Heart right ventricle (tissue), 16 donors: ENCODE data around the gene FRRS1L. TPM values are rescaled to one million over a fixed set of nuclear protein-coding genes. Genes with fewer than 3 reads are reported as not detected.
"Not testable (repeated sequence)": the region's sequence is repeated elsewhere in the genome, so short reads cannot be mapped to it uniquely, and the experiment has no call there.

Experiments
- ATAC-seq, 8 donors: fragments of 200-7000 bp; cut with Tn5 transposase; one replicate each; pipeline ENCODE4 v1.9.1; 2020; ENCODE audit warnings: mild to moderate bottlenecking in 8 of 8, moderate library complexity in 8 of 8, moderate number of reproducible peaks in 1 of 8
- DNase-seq, 2 donors: peaks; one replicate each; pipeline ENCODE4 v3.0.0-alpha.2; 2020
- H3K27ac ChIP-seq, 10 donors: fragments of 200-600 bp; sonication (generic) in 2 of 10; one replicate each; pipeline versions ENCODE4 v1.5.0 to v1.8.0; 2020 to 2022; ENCODE audit warnings: mild to moderate bottlenecking in 3 of 10
- H3K27me3 ChIP-seq, 7 donors: fragments of 200-600 bp; one replicate each; pipeline ENCODE4 v1.8.0; 2021 to 2022; ENCODE audit warnings: mild to moderate bottlenecking in 2 of 7
- H3K36me3 ChIP-seq, 9 donors: fragments of 200-600 bp; sonication (generic) in 1 of 9; one replicate each; pipeline versions ENCODE4 v1.5.0 to v1.8.0; 2020 to 2022; ENCODE audit warnings: mild to moderate bottlenecking in 2 of 9
- H3K4me1 ChIP-seq, 9 donors: fragments of 200-600 bp; sonication (generic) in 1 of 9; one replicate each; pipeline versions ENCODE4 v1.5.0 to v1.8.0; 2020 to 2022; ENCODE audit warnings: mild to moderate bottlenecking in 4 of 9
- H3K4me3 ChIP-seq, 10 donors: fragments of 200-600 bp; sonication (generic) in 2 of 10; one replicate each; pipeline versions ENCODE4 v1.5.0 to v1.8.0; 2020 to 2022; ENCODE audit warnings: mild to moderate bottlenecking in 7 of 10, moderate library complexity in 2 of 10
- H3K9me3 ChIP-seq, 11 donors: fragments of 200-600 bp in 10 of 11; sonication (generic) in 2 of 11; one replicate each; pipeline versions ENCODE4 v1.5.0 to v1.8.0; 2013 to 2022; ENCODE audit warnings: mild to moderate bottlenecking in 2 of 11, control low read depth in 1 of 11, moderate library complexity in 1 of 11
- WGBS, 2 donors: extraction: QIAGEN DNeasy Blood & Tissue Kit; methylation state at CpG; one replicate each; pipeline ENCODE4 v1.1.7; 2013; ENCODE audit warnings: inconsistent platforms in 1 of 2; 5-methylcytosine and 5-hydroxymethylcytosine counted together
- intact Hi-C, 10 donors: fragments of 100-400 bp; cut with DNase I; formaldehyde crosslinking; loops; one replicate each; pipeline versions ENCODE4 v1.11.1 to v1.14.2; 2022
- polyA plus RNA-seq, 2 donors: library from polyadenylated mRNA; stranded (reverse); fragments of 200-250 nt; gene quantifications; one replicate each; pipeline ENCODE4 v1.2.3, GENCODE V29; 2013
- total RNA-seq, 10 donors: library from RNA; stranded (reverse); fragmentation: NEBNext Ultra II Directional in 3 of 10; extraction: Animal tissue kit (Norgen Biotek cat#: 25700) in 3 of 10; gene quantifications; one replicate each; pipeline versions ENCODE4 v1.2.1 to v1.2.4, GENCODE V29; 2021 to 2023
- TF ChIP-seq, protein P1 (sequence below), 9 donors: fragments of 200-600 bp; sonication (generic) in 2 of 9; IDR thresholded peaks; one replicate each; pipeline versions ENCODE4 v1.5.0 to v1.8.0; 2021 to 2022; ENCODE audit warnings: antibody characterized with exemption in 9 of 9, mild to moderate bottlenecking in 5 of 9, moderate library complexity in 1 of 9
- donor health status: Arrhythmogenic right ventricular cardiomyopathy.
- donor health status: ischemic (EF 13 %, LVEDD 7.1; RV severe dilation, severe dysfunction).
- donor health status: healthy with polysubstance abuse.
- donor health status: DM: no; HTN: yes; CAD: no.
- donor health status: DM: no; HTN: no; CAD: no.
- donor health status: ischemic (EF 25% LVEDD 6.9; RV normal size, moderate dysfunction).
- donor health status: ischemic (EF 25% LVEDD 5.7; RV mildly dilated, moderate dysfunction).
- donor health status: healthy.
- donor health status: DM: yes; HTN: yes; CAD: no.
- donor health status: Ischemic cardiomyopathy.
- donor health status: ischemic (EF 35%, LVEDD 5.7; RV mildly dilated, moderate dysfunction).
- donor health status: nonischemic (EF 11% LVEDD 7.7; RV severe dilation, severe dysfunction).
- donor health status: DM: yes; HTN: yes; CAD: no.
- donor health status: PGD.
- donor health status: ischemic (EF 29% LVEDD 5.4; RV normal size, mild dysfunction).
- donor health status: nonischemic (EF 23%, LVEDD 6.1; RV moderate dilation, normal function).

FRRS1L gene
- total and polyA plus RNA-seq, 12 donors, result 0.07 to 3.0 (median 1.3) TPM; not detected in 1

- no peak overlapping the region for H3K4me3 ChIP-seq
- ATAC-seq (no peak), DNase-seq (no peak)
- no peaks in the 10 kb centered on the region for H3K9me3 ChIP-seq
- no peak overlapping the region for H3K27ac ChIP-seq
- H3K27me3 ChIP-seq, result no peaks in the 10 kb centered on the region
- H3K36me3 ChIP-seq, result no peaks in the 10 kb centered on the region
- intact Hi-C loops, result no loop called here
- WGBS, 2 donors, result 86 to 91% methylated on average over 6 of the region's 6 CpGs
- TF ChIP-seq, protein P1, sequence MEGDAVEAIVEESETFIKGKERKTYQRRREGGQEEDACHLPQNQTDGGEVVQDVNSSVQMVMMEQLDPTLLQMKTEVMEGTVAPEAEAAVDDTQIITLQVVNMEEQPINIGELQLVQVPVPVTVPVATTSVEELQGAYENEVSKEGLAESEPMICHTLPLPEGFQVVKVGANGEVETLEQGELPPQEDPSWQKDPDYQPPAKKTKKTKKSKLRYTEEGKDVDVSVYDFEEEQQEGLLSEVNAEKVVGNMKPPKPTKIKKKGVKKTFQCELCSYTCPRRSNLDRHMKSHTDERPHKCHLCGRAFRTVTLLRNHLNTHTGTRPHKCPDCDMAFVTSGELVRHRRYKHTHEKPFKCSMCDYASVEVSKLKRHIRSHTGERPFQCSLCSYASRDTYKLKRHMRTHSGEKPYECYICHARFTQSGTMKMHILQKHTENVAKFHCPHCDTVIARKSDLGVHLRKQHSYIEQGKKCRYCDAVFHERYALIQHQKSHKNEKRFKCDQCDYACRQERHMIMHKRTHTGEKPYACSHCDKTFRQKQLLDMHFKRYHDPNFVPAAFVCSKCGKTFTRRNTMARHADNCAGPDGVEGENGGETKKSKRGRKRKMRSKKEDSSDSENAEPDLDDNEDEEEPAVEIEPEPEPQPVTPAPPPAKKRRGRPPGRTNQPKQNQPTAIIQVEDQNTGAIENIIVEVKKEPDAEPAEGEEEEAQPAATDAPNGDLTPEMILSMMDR (IDR thresholded peaks at IDR 0.05), result no peak
- H3K4me1 ChIP-seq, result peaks cover 0 to 12% (median 4%) of the 10 kb centered on the region in 9 donors
Measured at GRCh38 chr9:109129470-109130197, 37.4 kb downstream of the FRRS1L start.

DNA sequence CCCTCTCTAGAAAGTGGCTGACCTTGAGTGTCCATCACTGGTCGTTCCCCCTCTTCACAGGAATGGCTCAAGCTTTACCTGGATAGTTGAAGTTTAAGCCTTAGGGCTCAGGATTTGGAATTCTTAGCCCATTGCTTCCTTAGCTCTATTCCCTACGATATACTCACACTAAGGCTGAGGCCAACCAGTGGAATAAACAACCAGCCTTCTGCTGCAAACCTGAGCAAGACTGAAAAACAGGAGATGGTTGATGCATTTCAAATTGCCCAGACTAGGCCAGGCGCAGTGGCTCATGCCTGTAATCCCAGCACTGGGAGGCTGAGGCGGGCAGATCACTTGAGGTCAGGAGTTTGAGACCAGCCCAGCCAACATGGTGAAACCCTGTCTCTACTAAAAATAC, 40.4 kb downstream of the FRRS1L start:
- H3K4me3 ChIP-seq, H3K4me1 ChIP-seq, H3K27ac ChIP-seq, ATAC-seq, H3K9me3 ChIP-seq, H3K27me3 ChIP-seq, H3K36me3 ChIP-seq, intact Hi-C loops, DNase-seq: not testable (repeated sequence)
- WGBS, 2 donors, result 80 to 83% methylated on average over 4 of the region's 4 CpGs

- Histone ChIP-seq H3K36me3 (no peaks in the 10 kb centered on the region), H3K4me3 (no peak overlapping the region), H3K27ac (no peak overlapping the region), H3K4me1 (peaks cover 0 to 8% (median 4%) of the 10 kb centered on the region in 9 donors), H3K9me3 (no peaks in the 10 kb centered on the region), H3K27me3 (no peaks in the 10 kb centered on the region)
- TF ChIP-seq, protein P1 (IDR thresholded peaks at IDR 0.05), result no peak
- ATAC-seq, result no peak
- intact Hi-C loops, result no loop called here
- DNase-seq, result no peak
- WGBS, 2 donors, result 50 to 55% methylated on average over 2 of the region's 2 CpGs
Measured at GRCh38 chr9:109124121-109124520, 42.9 kb downstream of the FRRS1L start.

DNA sequence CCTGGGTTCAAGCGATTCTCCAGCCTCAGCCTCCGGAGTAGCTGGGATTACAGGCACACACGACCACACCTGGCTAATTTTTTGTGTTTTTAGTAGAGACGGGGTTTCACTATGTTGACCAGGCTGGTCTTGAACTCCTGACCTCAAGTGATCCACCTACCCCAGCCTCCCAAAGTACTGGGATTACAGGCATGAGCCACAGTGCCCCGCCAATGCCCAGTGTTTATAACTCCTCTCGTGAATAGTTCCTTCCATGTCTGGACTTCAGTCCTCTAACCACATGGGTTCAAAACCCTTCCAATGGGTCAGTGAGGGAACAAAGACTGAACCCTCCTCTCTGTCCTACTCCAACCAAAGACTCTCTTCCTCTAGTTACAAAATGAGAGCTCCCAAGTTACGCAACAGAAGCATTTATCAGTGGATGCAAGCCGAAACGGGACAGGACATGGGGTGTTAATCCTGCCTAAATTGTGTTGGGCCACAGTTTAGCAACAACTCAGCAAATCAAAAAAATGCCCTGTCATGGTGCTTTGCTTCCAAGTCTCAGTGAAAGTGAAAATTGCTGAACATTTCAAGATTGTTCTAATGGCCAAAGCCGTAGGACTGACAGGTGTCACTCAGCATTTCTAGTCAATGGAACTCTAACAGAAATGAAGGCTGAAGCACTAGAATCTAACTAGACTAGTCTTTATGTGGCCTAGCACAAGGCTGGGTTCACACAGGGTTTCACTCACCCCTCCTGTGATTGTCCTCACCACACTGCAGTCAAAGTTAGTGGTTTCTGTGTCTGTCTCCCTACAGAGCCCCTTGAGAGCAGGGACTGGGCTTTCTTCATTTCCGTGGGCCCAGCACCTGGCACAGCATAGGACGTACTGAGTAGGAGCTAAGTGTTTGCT, 44.1 kb downstream of the FRRS1L start:
- DNase-seq (no peak), ATAC-seq (no peak)
- WGBS, 2 donors, result 81 to 85% methylated on average over 12 of the region's 12 CpGs
- TF ChIP-seq, protein P1 (IDR thresholded peaks at IDR 0.05), result no peak
- peaks cover 0 to 17% (median 13%) of the 10 kb centered on the region in 9 donors for H3K4me1 ChIP-seq
- intact Hi-C loops, result no loop called here
- no peaks in the 10 kb centered on the region for H3K27me3 ChIP-seq
- no peaks in the 10 kb centered on the region for H3K9me3 ChIP-seq
- H3K4me3 ChIP-seq, result no peak overlapping the region
- H3K27ac ChIP-seq, result no peak overlapping the region
- no peaks in the 10 kb centered on the region for H3K36me3 ChIP-seq
